PC-9 (cell line): ENCODE data around the gene ZNF662.

Experiments
- CTCF ChIP-seq: fragments of 200-600 bp; sonication (generic); conservative IDR thresholded peaks from 2 replicates; pipeline ENCODE4 v1.6.1; 2017; ENCODE audit warnings: mixed run types, antibody characterized with exemption, mild to moderate bottlenecking, moderate library complexity
- EZH2 ChIP-seq: fragments of 200-600 bp; sonication (generic); IDR thresholded peaks from 2 replicates; pipeline ENCODE4 v1.8.0; 2017; ENCODE audit warnings: antibody characterized with exemption, low read depth

GRCh38 chr3:42901073-42901415 is 4.9 kb upstream of the ZNF662 start:
- TF ChIP-seq CTCF = no peak
- TF ChIP-seq EZH2 = no peak
